Mesodermal cell (in vitro differentiated cells): ENCODE measurements around the gene DYNLRB1.
"Not testable (repeated sequence)": the region's sequence is repeated elsewhere in the genome, so short reads cannot be mapped to it uniquely, and the experiment has no call there.

ENCODE experiments used
- H3K27ac ChIP-seq: 2 replicates; pipeline ENCODE4 v1.7.0; 2013; ENCODE audit warnings: mild to moderate bottlenecking, low read depth, low read length, moderate library complexity; ENCODE audit not compliant: severe bottlenecking
- H3K36me3 ChIP-seq: 2 replicates; pipeline ENCODE4 v1.7.1; 2013; ENCODE audit warnings: mild to moderate bottlenecking, low read length, moderate library complexity; ENCODE audit not compliant: control insufficient read depth, insufficient read depth
- H3K4me1 ChIP-seq: one replicate; pipeline ENCODE4 v1.7.1; 2013; ENCODE audit warnings: mild to moderate bottlenecking, low read length; ENCODE audit not compliant: insufficient read depth, control insufficient read depth, poor library complexity, severe bottlenecking
- H3K4me3 ChIP-seq: 2 replicates; pipeline ENCODE4 v1.7.0; 2013; ENCODE audit warnings: low read length, control low read depth, mild to moderate bottlenecking; ENCODE audit not compliant: insufficient read depth, poor library complexity, severe bottlenecking; ENCODE audit errors: extremely low read depth
- H3K9me3 ChIP-seq: 2 replicates; pipeline ENCODE4 v1.7.1; 2013; ENCODE audit warnings: mild to moderate bottlenecking, low read length, moderate library complexity; ENCODE audit not compliant: control insufficient read depth
- WGBS, 2 experiments: methylation state at CpG; one replicate each; pipeline ENCODE4 v1.1.5; 2013; ENCODE audit warnings: missing lambda C conversion rate in 2 of 2; ENCODE audit not compliant: insufficient coverage in 2 of 2; 5-methylcytosine and 5-hydroxymethylcytosine counted together

DYNLRB1 gene

GRCh38 chr20:34491226-34491931 lies 24.8 kb upstream of the DYNLRB1 start:
- no peaks in the 10 kb centered on the region for H3K4me1 ChIP-seq
- no peaks in the 10 kb centered on the region for H3K9me3 ChIP-seq
- H3K4me3 ChIP-seq: no peak overlapping the region
- WGBS, 2 experiments: 100% methylated on average over 1 of the region's 4 CpGs
- no peak overlapping the region for H3K27ac ChIP-seq
- peaks cover 93% of the 10 kb centered on the region for H3K36me3 ChIP-seq

- WGBS, 2 experiments: 86 to 100% methylated on average over 1 of the region's 4 CpGs
- H3K9me3 ChIP-seq: no peaks in the 10 kb centered on the region
- no peak overlapping the region for H3K27ac ChIP-seq
- H3K4me3 ChIP-seq: no peak overlapping the region
- H3K36me3 ChIP-seq: peaks cover 94% of the 10 kb centered on the region
- H3K4me1 ChIP-seq: no peaks in the 10 kb centered on the region
Measured at GRCh38 chr20:34491932-34492509, 24.2 kb upstream of the DYNLRB1 start.

GRCh38 chr20:34493646-34494045 lies 22.6 kb upstream of the DYNLRB1 start:
- H3K4me3 ChIP-seq: no peak overlapping the region
- 96 to 100% methylated on average over 4 of the region's 4 CpGs for WGBS, 2 experiments
- H3K9me3 ChIP-seq: no peaks in the 10 kb centered on the region
- no peaks in the 10 kb centered on the region for H3K4me1 ChIP-seq
- H3K36me3 ChIP-seq: peaks cover 96% of the 10 kb centered on the region
- H3K27ac ChIP-seq: no peak overlapping the region

GRCh38 chr20:34495307-34495706 lies 20.9 kb upstream of the DYNLRB1 start:
- 100% methylated on average over 1 of the region's 7 CpGs for WGBS, 2 experiments
- peaks cover 2% of the 10 kb centered on the region for H3K9me3 ChIP-seq
- no peak overlapping the region for H3K4me3 ChIP-seq
- peaks cover 85% of the 10 kb centered on the region for H3K36me3 ChIP-seq
- H3K4me1 ChIP-seq: no peaks in the 10 kb centered on the region
- no peak overlapping the region for H3K27ac ChIP-seq

- H3K4me1 ChIP-seq: no peaks in the 10 kb centered on the region
- peaks cover 83% of the 10 kb centered on the region for H3K36me3 ChIP-seq
- no CpG with 5 or more reads among the region's 1 CpG for WGBS, 2 experiments
- no peak overlapping the region for H3K4me3 ChIP-seq
- peaks cover 3% of the 10 kb centered on the region for H3K9me3 ChIP-seq
- no peak overlapping the region for H3K27ac ChIP-seq
Measured at GRCh38 chr20:34495916-34496315, 20.3 kb upstream of the DYNLRB1 start.

GRCh38 chr20:34497596-34497995 lies 18.6 kb upstream of the DYNLRB1 start:
- 93 to 97% methylated on average over 5 to 6 of the region's 6 CpGs for WGBS, 2 experiments
- peaks cover 80% of the 10 kb centered on the region for H3K36me3 ChIP-seq

GRCh38 chr20:34500823-34501222 lies 15.4 kb upstream of the DYNLRB1 start:
- H3K36me3 ChIP-seq: peaks cover 70% of the 10 kb centered on the region
- no CpG with 5 or more reads among the region's 1 CpG for WGBS, 2 experiments

More at GRCh38 chr20:34497596-34497995, 18.6 kb upstream of the DYNLRB1 start:
- not testable (repeated sequence) for H3K4me3 ChIP-seq, H3K4me1 ChIP-seq, H3K27ac ChIP-seq, H3K9me3 ChIP-seq

GRCh38 chr20:34506480-34506879 lies 9.7 kb upstream of the DYNLRB1 start:
- Histone ChIP-seq H3K4me3 (no peak overlapping the region), H3K27ac (no peak overlapping the region), H3K36me3 (peaks cover 74% of the 10 kb centered on the region), H3K4me1 (no peaks in the 10 kb centered on the region), H3K9me3 (no peaks in the 10 kb centered on the region)
- no CpG with 5 or more reads among the region's 3 CpGs for WGBS, 2 experiments

More at GRCh38 chr20:34500823-34501222, 15.4 kb upstream of the DYNLRB1 start:
- peaks cover 3% of the 10 kb centered on the region for H3K9me3 ChIP-seq
- H3K27ac ChIP-seq: no peak overlapping the region
- H3K4me1 ChIP-seq: no peaks in the 10 kb centered on the region
- H3K4me3 ChIP-seq: no peak overlapping the region

- Histone ChIP-seq H3K27ac (no peak overlapping the region), H3K4me1 (no peaks in the 10 kb centered on the region), H3K36me3 (peaks cover 79% of the 10 kb centered on the region), H3K4me3 (no peak overlapping the region), H3K9me3 (no peaks in the 10 kb centered on the region)
- 89% methylated on average over 2 of the region's 4 CpGs; no CpG with 5 or more reads in 1 of the 2 experiments for WGBS, 2 experiments
Measured at GRCh38 chr20:34507702-34508413, 8.4 kb upstream of the DYNLRB1 start.

- Histone ChIP-seq H3K27ac (no peak overlapping the region), H3K4me1 (peaks cover 5% of the 10 kb centered on the region), H3K9me3 (no peaks in the 10 kb centered on the region), H3K4me3 (no peak overlapping the region), H3K36me3 (peaks cover 68% of the 10 kb centered on the region)
- no CpG with 5 or more reads among the region's 1 CpG for WGBS, 2 experiments
Measured at GRCh38 chr20:34510575-34510974, 5.6 kb upstream of the DYNLRB1 start.

GRCh38 chr20:34511891-34512265 lies 4.3 kb upstream of the DYNLRB1 start:
- H3K36me3 ChIP-seq: peaks cover 56% of the 10 kb centered on the region
- H3K4me1 ChIP-seq: peaks cover 7% of the 10 kb centered on the region
- WGBS, 2 experiments: 90 to 100% methylated on average over 2 of the region's 3 CpGs
- no peaks in the 10 kb centered on the region for H3K9me3 ChIP-seq
- no peak overlapping the region for H3K4me3 ChIP-seq
- H3K27ac ChIP-seq: no peak overlapping the region
